MM.1S (cell line): Measurements from ENCODE around the gene CFAP20.

Experiments
- DNase-seq: peaks from one replicate; pipeline ENCODE4 v3.0.0-alpha.2; 2015
- H2AFZ ChIP-seq: fragments of 300-600 bp; sonication (generic); 2 replicates; pipeline ENCODE4 v1.6.0; 2016; ENCODE audit warnings: antibody characterized with exemption, low read length
- H3F3A ChIP-seq: fragments of 300-600 bp; sonication (generic); 2 replicates; pipeline ENCODE4 v1.6.1; 2016; ENCODE audit warnings: mild to moderate bottlenecking, antibody characterized with exemption, low read length, moderate library complexity, mixed read lengths; ENCODE audit not compliant: insufficient read depth
- H3K27ac ChIP-seq: fragments of 300-600 bp; sonication (generic); 2 replicates; pipeline ENCODE4 v1.5.1; 2016; ENCODE audit warnings: mild to moderate bottlenecking, low read length
- H3K27me3 ChIP-seq: fragments of 300-600 bp; sonication (generic); replicated peaks from 2 replicates; pipeline ENCODE4 v1.6.0; 2016; ENCODE audit warnings: low read length; ENCODE audit not compliant: insufficient read depth
- H3K36me3 ChIP-seq: fragments of 300-600 bp; sonication (generic); replicated peaks from 2 replicates; pipeline ENCODE4 v1.6.1; 2016; ENCODE audit warnings: mild to moderate bottlenecking, low read length, mixed read lengths; ENCODE audit not compliant: insufficient read depth
- H3K4me1 ChIP-seq: fragments of 300-600 bp; sonication (generic); 2 replicates; pipeline ENCODE4 v1.6.1; 2016; ENCODE audit warnings: low read length, mixed read lengths
- H3K4me2 ChIP-seq: fragments of 300-600 bp; sonication (generic); 2 replicates; pipeline ENCODE4 v1.6.0; 2016; ENCODE audit warnings: low read depth, low read length
- H3K4me3 ChIP-seq: fragments of 300-600 bp; sonication (generic); 2 replicates; pipeline ENCODE4 v1.5.1; 2016; ENCODE audit warnings: low read length, mixed read lengths
- H3K79me2 ChIP-seq: fragments of 300-600 bp; sonication (generic); 2 replicates; pipeline ENCODE4 v1.6.1; 2016; ENCODE audit warnings: mixed run types, low read length, mixed read lengths
- H3K9ac ChIP-seq: fragments of 300-600 bp; sonication (generic); 2 replicates; pipeline ENCODE4 v1.6.1; 2016; ENCODE audit warnings: low read length, mixed read lengths
- H3K9me2 ChIP-seq: fragments of 300-600 bp; sonication (generic); replicated peaks from 2 replicates; pipeline ENCODE4 v1.6.1; 2016; ENCODE audit warnings: mild to moderate bottlenecking, low read length, mixed read lengths; ENCODE audit not compliant: insufficient read depth
- H3K9me3 ChIP-seq: fragments of 300-600 bp; sonication (generic); replicated peaks from 2 replicates; pipeline ENCODE4 v1.6.1; 2016; ENCODE audit warnings: mild to moderate bottlenecking, low read length, mixed read lengths; ENCODE audit not compliant: insufficient read depth
- H4K20me1 ChIP-seq: fragments of 300-600 bp; sonication (generic); 2 replicates; pipeline ENCODE4 v1.6.1; 2016; ENCODE audit warnings: mild to moderate bottlenecking, low read length, moderate library complexity, mixed read lengths; ENCODE audit not compliant: insufficient read depth
- EZH2 ChIP-seq: fragments of 300-600 bp; sonication (generic); optimal IDR thresholded peaks from 2 replicates; pipeline ENCODE3; 2017; ENCODE audit warnings: low read depth, mild to moderate bottlenecking, antibody characterized with exemption, low read length, mixed read lengths
- EZH2phosphoT487 ChIP-seq: fragments of 300-600 bp; sonication (generic); IDR thresholded peaks from 2 replicates; pipeline ENCODE4 v1.6.1; 2018; ENCODE audit warnings: antibody characterized with exemption, low read length
- TF ChIP-seq, protein P1 (sequence below): fragments of 300-600 bp; sonication (generic); IDR thresholded peaks from 2 replicates; pipeline ENCODE4 v1.5.1; 2016; ENCODE audit warnings: antibody characterized with exemption, low read length, mixed read lengths

Gene CFAP20

GRCh38 chr16:58087209-58087913 is 41.8 kb downstream of the CFAP20 start:
- H3K4me1 ChIP-seq = no peaks in the 10 kb centered on the region
- DNase-seq = no peak
- H3K9me2 ChIP-seq = no peaks in the 10 kb centered on the region
- no peak overlapping the region for H2AFZ ChIP-seq
- H4K20me1 ChIP-seq = no peaks in the 10 kb centered on the region
- H3K27me3 ChIP-seq = no peaks in the 10 kb centered on the region; the same call in 1 of the 2 replicates
- H3K9ac ChIP-seq = no peak overlapping the region
- TF ChIP-seq, protein P1, sequence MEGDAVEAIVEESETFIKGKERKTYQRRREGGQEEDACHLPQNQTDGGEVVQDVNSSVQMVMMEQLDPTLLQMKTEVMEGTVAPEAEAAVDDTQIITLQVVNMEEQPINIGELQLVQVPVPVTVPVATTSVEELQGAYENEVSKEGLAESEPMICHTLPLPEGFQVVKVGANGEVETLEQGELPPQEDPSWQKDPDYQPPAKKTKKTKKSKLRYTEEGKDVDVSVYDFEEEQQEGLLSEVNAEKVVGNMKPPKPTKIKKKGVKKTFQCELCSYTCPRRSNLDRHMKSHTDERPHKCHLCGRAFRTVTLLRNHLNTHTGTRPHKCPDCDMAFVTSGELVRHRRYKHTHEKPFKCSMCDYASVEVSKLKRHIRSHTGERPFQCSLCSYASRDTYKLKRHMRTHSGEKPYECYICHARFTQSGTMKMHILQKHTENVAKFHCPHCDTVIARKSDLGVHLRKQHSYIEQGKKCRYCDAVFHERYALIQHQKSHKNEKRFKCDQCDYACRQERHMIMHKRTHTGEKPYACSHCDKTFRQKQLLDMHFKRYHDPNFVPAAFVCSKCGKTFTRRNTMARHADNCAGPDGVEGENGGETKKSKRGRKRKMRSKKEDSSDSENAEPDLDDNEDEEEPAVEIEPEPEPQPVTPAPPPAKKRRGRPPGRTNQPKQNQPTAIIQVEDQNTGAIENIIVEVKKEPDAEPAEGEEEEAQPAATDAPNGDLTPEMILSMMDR = no peak
- no peak for TF ChIP-seq EZH2phosphoT487
- no peak for TF ChIP-seq EZH2
- H3K27ac ChIP-seq = no peak overlapping the region
- no peaks in the 10 kb centered on the region for H3K79me2 ChIP-seq
- H3K4me3 ChIP-seq = no peak overlapping the region
- H3F3A ChIP-seq = no peaks in the 10 kb centered on the region
- no peaks in the 10 kb centered on the region for H3K9me3 ChIP-seq
- no peak overlapping the region for H3K4me2 ChIP-seq
- H3K36me3 ChIP-seq = no peaks in the 10 kb centered on the region

DNA sequence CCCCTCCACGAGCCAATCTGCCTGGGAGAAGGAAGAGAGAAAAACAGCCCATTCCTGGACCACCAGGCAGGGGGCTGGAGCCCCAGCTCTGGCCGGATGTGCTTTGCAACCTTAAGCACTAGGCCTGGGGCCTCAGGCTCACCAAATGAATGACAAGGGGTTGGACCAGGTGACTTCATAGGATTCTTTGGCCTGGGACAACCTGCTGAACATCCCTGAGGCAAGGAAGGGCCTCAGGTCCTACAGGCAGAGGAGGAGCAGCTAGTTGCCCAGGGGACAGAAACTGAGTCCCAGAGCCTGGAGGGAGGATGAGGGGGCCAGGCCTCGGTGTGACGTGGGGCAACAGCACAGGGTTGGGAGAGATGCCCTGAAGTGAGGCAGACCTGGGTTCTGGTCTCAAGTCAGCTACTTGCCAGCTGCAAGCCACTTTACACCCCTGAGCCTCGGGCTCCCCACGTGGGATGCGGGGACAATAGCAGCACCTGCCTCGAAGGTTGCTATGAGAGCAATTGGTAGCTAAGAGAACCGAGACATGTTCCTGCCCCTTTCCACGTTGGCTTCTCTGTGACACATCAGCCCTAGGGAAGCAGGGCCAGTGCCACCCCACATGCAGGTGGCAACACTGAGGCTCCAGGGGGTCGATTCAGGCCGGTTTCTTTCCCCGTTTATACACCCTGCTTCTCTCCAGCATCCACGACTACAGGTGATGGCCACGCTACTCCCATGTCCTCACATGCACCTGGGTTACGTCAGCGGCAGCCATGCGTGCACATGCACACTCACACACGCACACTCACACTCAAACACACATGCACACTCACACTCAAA is 42.6 kb downstream of the CFAP20 start:
- Histone ChIP-seq H3K9me2 (no peaks in the 10 kb centered on the region), H2AFZ (no peak overlapping the region), H3K27ac (no peak overlapping the region), H3K27me3 (no peaks in the 10 kb centered on the region), H3K36me3 (no peaks in the 10 kb centered on the region), H3K9ac (no peak overlapping the region), H3K79me2 (no peaks in the 10 kb centered on the region), H3F3A (no peaks in the 10 kb centered on the region), H3K4me1 (no peaks in the 10 kb centered on the region), H3K4me3 (no peak overlapping the region), H3K4me2 (no peak overlapping the region), H4K20me1 (no peaks in the 10 kb centered on the region), H3K9me3 (no peaks in the 10 kb centered on the region)
- no peak for DNase-seq
- TF ChIP-seq, protein P1 = no peak
- TF ChIP-seq EZH2 (no peak), EZH2phosphoT487 (no peak)

DNA sequence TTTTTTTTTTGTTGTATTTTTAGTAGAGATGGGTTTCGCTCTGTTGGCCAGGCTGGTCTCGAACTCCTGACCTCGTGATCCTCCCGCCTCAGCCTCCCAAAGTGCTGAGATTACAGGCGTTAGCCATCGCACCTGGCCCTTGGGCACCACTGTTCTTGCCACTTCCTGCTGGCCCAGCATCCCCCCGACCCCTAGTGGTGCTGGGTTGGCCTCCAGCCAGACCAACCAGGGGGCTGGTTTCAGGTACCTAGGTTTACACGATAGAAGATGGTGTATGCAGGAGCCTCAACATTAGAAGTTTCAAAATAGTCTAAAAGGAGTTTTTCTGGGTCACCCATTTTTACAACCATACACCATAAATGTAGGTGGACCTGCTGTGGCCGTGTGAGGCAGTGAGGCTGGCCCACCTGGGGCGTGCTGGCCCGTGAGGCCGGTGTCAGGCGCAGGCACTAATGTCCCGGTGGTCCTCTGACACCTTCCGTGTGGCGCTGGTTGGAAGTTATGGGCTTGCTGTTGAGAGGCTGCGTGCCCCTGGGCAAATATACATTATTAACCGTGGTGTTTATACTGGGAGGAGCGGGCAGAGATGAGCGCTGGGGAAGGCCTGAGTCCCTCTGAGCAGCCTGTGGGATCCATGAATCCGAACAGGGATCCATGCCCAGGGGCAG is 43.5 kb downstream of the CFAP20 start:
- no peak for DNase-seq
- Histone ChIP-seq H3K36me3 (no peaks in the 10 kb centered on the region), H3K4me3 (no peak overlapping the region), H3F3A (no peaks in the 10 kb centered on the region), H3K4me2 (no peak overlapping the region), H4K20me1 (no peaks in the 10 kb centered on the region), H2AFZ (no peak overlapping the region), H3K4me1 (no peaks in the 10 kb centered on the region), H3K27ac (no peak overlapping the region), H3K9me3 (no peaks in the 10 kb centered on the region), H3K27me3 (no peaks in the 10 kb centered on the region), H3K9me2 (no peaks in the 10 kb centered on the region), H3K79me2 (no peaks in the 10 kb centered on the region), H3K9ac (no peak overlapping the region)
- TF ChIP-seq, protein P1 = no peak
- TF ChIP-seq EZH2 (no peak), EZH2phosphoT487 (no peak)
